Measurements from ENCODE around the gene SPNS2. TPM values are rescaled to one million over a fixed set of nuclear protein-coding genes. Genes with fewer than 3 reads are reported as not detected.

The SPNS2 gene
- total and polyA plus RNA-seq, 4 donors: 4.0 to 9.0 (median 5.2) TPM

GRCh38 chr17:4566785-4567184 lies 68.1 kb downstream of the SPNS2 start:
- H3K9me3 ChIP-seq (ENCODE audit: control insufficient read depth in 4 of 4, low read length in 3 of 4): no peaks in the 10 kb centered on the region
- 22% methylated on average over 5 of the region's 5 CpGs for WGBS
- peak; percentile 57 for DNase-seq (ENCODE audit: low spot score)
- no peaks in the 10 kb centered on the region for H3K27me3 ChIP-seq (ENCODE audit: control insufficient read depth in 4 of 4, insufficient read depth in 4 of 4, low read length in 3 of 4)
- no peak overlapping the region for H3K9ac ChIP-seq (ENCODE audit: low read depth in 1 of 2, low read length in 2 of 2)
- no peak overlapping the region for H3K27ac ChIP-seq (ENCODE audit: low read depth in 1 of 2, low read length in 2 of 2)
- H3K36me3 ChIP-seq (ENCODE audit: control insufficient read depth in 4 of 4, insufficient read depth in 3 of 4, low read depth in 1 of 4, low read length in 3 of 4): no peaks in the 10 kb centered on the region
- H3K4me1 ChIP-seq (ENCODE audit: control insufficient read depth in 4 of 4, insufficient read depth in 4 of 4, low read length in 3 of 4): peaks cover 0 to 8% (median 2%) of the 10 kb centered on the region in 4 donors
- TF ChIP-seq GABPA (IDR thresholded peaks at IDR 0.05 in 1 of 2, conservative IDR thresholded peaks at IDR 0.05 in 1 of 2) (no peak), RXRA (IDR thresholded peaks at IDR 0.05) (no peak), RAD21 (IDR thresholded peaks at IDR 0.05) (peak; percentile 83 to 91), CTCF (IDR thresholded peaks at IDR 0.05; ENCODE audit: low read depth, low read length, missing input control) (peak; percentile 78), JUND (IDR thresholded peaks at IDR 0.05) (no peak), FOXA1 (IDR thresholded peaks at IDR 0.05) (no peak), YY1 (IDR thresholded peaks at IDR 0.05) (no peak), ATF3 (IDR thresholded peaks at IDR 0.05) (no peak), EGR1 (IDR thresholded peaks at IDR 0.05; ENCODE audit: low read depth in 2 of 2) (no peak), FOXA2 (IDR thresholded peaks at IDR 0.05) (no peak), MAX (IDR thresholded peaks at IDR 0.05) (no peak), NR2F2 (IDR thresholded peaks at IDR 0.05) (peak; percentile 15), REST (IDR thresholded peaks at IDR 0.05) (no peak), TAF1 (conservative IDR thresholded peaks at IDR 0.05) (no peak), HNF4G (IDR thresholded peaks at IDR 0.05) (no peak), ZBTB33 (IDR thresholded peaks at IDR 0.05) (no peak), SP1 (IDR thresholded peaks at IDR 0.05) (no peak), HNF4A (conservative IDR thresholded peaks at IDR 0.05) (peak in 1 of 2 donors; percentile 32)
- H3K4me3 ChIP-seq (ENCODE audit: low read depth in 1 of 3, low read length in 3 of 3): no peak overlapping the region

All from liver (tissue), 9 donors.